HEK293T (cell line): ENCODE measurements around the gene SNAI1.

ENCODE experiments used
- CTCF ChIA-PET: fragments of 350-600 bp; formaldehyde crosslinking; extraction: SDS; loops from one replicate; lab custom pipeline; 2021; ENCODE audit warnings: antibody characterized with exemption, inconsistent platforms; lab: Yijun Ruan, JAX
- POLR2A ChIA-PET: fragments of 350-600 bp; formaldehyde crosslinking; extraction: SDS; loops from one replicate; lab custom pipeline; 2020; ENCODE audit warnings: antibody characterized with exemption, inconsistent platforms; lab: Yijun Ruan, JAX
- DNase-seq: peaks from one replicate; pipeline ENCODE4 v3.0.0; 2012; ENCODE audit warnings: mixed read lengths; ENCODE audit errors: extremely low spot score
- ARNT ChIP-seq: fragments of 450-650 bp; IDR thresholded peaks from 2 replicates; pipeline ENCODE4 v1.6.1; 2017; ENCODE audit warnings: mild to moderate bottlenecking
- BHLHE40 ChIP-seq: fragments of 450-650 bp; IDR thresholded peaks from 2 replicates; pipeline ENCODE4 v1.6.1; 2016; ENCODE audit warnings: mild to moderate bottlenecking, moderate library complexity, borderline replicate concordance
- CTBP1 ChIP-seq: fragments of 450-650 bp; IDR thresholded peaks from 2 replicates; pipeline ENCODE4 v1.6.1; 2016; ENCODE audit warnings: borderline replicate concordance
- ELF4 ChIP-seq: fragments of 450-650 bp; IDR thresholded peaks from 2 replicates; pipeline ENCODE4 v1.6.1; 2017; ENCODE audit warnings: antibody characterized with exemption
- FOXA1 ChIP-seq: fragments of 450-650 bp; IDR thresholded peaks from 2 replicates; pipeline ENCODE4 v1.6.1; 2016; ENCODE audit warnings: mild to moderate bottlenecking
- FOXK2 ChIP-seq: fragments of 450-650 bp; IDR thresholded peaks from 2 replicates; pipeline ENCODE4 v1.6.1; 2016; ENCODE audit warnings: mild to moderate bottlenecking
- FOXM1 ChIP-seq: fragments of 450-650 bp; IDR thresholded peaks from 2 replicates; pipeline ENCODE4 v1.6.1; 2017; ENCODE audit warnings: mild to moderate bottlenecking, borderline replicate concordance
- HDGF ChIP-seq: fragments of 450-650 bp; IDR thresholded peaks from 2 replicates; pipeline ENCODE4 v1.6.1; 2017; ENCODE audit warnings: antibody characterized with exemption, borderline replicate concordance
- L3MBTL2 ChIP-seq: fragments of 450-650 bp; conservative IDR thresholded peaks from 2 replicates; pipeline ENCODE4 v1.6.1; 2016; ENCODE audit warnings: mild to moderate bottlenecking
- LEF1 ChIP-seq: fragments of 450-650 bp; IDR thresholded peaks from 2 replicates; pipeline ENCODE4 v1.6.1; 2017; ENCODE audit warnings: mild to moderate bottlenecking, borderline replicate concordance
- NFRKB ChIP-seq: fragments of 450-650 bp; IDR thresholded peaks from 2 replicates; pipeline ENCODE4 v1.6.1; 2016; ENCODE audit warnings: mild to moderate bottlenecking, moderate library complexity
- PKNOX1 ChIP-seq: fragments of 450-650 bp; IDR thresholded peaks from 2 replicates; pipeline ENCODE4 v1.6.1; 2016
- SP1 ChIP-seq: fragments of 450-650 bp; IDR thresholded peaks from 2 replicates; pipeline ENCODE4 v1.6.1; 2017
- SUZ12 ChIP-seq: fragments of 450-650 bp; IDR thresholded peaks from 2 replicates; pipeline ENCODE4 v1.6.1; 2016; ENCODE audit warnings: mild to moderate bottlenecking
- TARDBP ChIP-seq: fragments of 450-650 bp; IDR thresholded peaks from 2 replicates; pipeline ENCODE4 v1.6.1; 2016
- ZNF384 ChIP-seq: fragments of 450-650 bp; IDR thresholded peaks from 2 replicates; pipeline ENCODE4 v1.6.1; 2016

Gene SNAI1

GRCh38 chr20:49964964-49965780 is 17.6 kb upstream of the SNAI1 start:
- TF ChIP-seq HDGF (no peak), ARNT (no peak), LEF1 (no peak), PKNOX1 (peak; percentile 72)
- ChIA-PET POLR2A (no interaction called here), CTCF (interaction anchor here (0.9 to 1.6 kb wide), 7 partner anchors 9 to 151 kb away, joined by 3 to 5 read pairs (median 3); no protein-coding TSS in a partner anchor)
- peak; percentile 81 for DNase-seq

GRCh38 chr20:49965781-49966305 is 16.9 kb upstream of the SNAI1 start:
- CTCF ChIA-PET = interaction anchor here (1.0 to 1.3 kb wide), 3 partner anchors 8 to 13 kb away, joined by 3 to 5 read pairs (median 3); no protein-coding TSS in a partner anchor
- no peak for TF ChIP-seq FOXK2
- TF ChIP-seq BHLHE40 = no peak
- no peak for TF ChIP-seq FOXM1
- no peak for TF ChIP-seq ARNT
- no peak for TF ChIP-seq TARDBP
- TF ChIP-seq LEF1 = no peak
- POLR2A ChIA-PET = no interaction called here
- DNase-seq = no peak

DNA sequence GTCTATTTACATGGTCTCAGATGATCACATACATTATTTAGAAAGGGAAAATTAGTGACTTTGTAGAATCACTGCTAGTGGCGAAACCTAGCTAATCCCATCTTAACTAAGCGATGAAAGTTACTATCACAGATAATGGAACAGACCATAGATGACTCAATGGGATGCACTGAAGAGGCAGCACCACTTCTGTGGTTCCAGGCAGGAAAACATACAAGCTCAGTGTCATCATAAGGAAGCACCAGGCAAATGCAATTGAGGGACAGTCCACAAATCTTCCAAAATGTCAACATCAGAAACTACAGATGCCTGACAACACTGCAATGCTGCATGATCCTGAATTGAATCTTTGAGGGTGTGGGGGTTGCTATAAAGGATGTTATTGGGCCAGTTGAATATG is 15.9 kb upstream of the SNAI1 start:
- ChIA-PET POLR2A (interaction anchor here (0.6 kb wide), 1 partner anchor 189 kb away, joined by 3 read pairs; no protein-coding TSS in a partner anchor), CTCF (no interaction called here)
- DNase-seq = no peak
- TF ChIP-seq BHLHE40 = no peak
- TF ChIP-seq TARDBP = no peak
- TF ChIP-seq LEF1 = no peak
- TF ChIP-seq FOXA1 = no peak
- no peak for TF ChIP-seq L3MBTL2
- TF ChIP-seq FOXK2 = no peak
- TF ChIP-seq ELF4 = no peak
- TF ChIP-seq CTBP1 = no peak
- TF ChIP-seq ARNT = no peak
- TF ChIP-seq SUZ12 = no peak
- no peak for TF ChIP-seq HDGF
- no peak for TF ChIP-seq NFRKB
- TF ChIP-seq PKNOX1 = no peak
- TF ChIP-seq SP1 = no peak
- no peak for TF ChIP-seq ZNF384
- no peak for TF ChIP-seq FOXM1

DNA sequence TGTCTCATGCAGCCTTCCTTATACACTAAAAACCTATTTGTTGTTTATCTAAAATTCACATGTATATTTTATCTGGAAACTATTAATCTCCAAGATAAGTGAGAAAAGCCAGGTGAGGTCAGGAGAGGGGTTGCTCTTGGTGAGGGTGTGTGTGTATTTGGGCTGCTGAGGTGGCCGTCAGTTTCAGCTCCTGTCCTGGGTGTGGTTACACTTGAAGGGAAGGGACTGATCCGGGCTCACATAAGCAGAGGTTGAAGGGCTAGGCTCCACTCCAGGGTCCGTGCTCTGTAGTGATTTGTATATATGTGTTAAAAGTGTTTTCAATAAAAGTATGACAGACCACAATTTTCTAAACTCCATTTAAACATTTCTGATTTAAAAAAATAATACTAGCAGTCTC is 13.5 kb upstream of the SNAI1 start:
- no peak for DNase-seq
- ChIA-PET POLR2A (no interaction called here), CTCF (no interaction called here)
- no peak for TF ChIP-seq FOXA1
- no peak for TF ChIP-seq ARNT
- TF ChIP-seq ZNF384 = no peak
- TF ChIP-seq BHLHE40 = no peak
- TF ChIP-seq LEF1 = no peak
- TF ChIP-seq ELF4 = no peak
- TF ChIP-seq SUZ12 = no peak
- no peak for TF ChIP-seq SP1
- TF ChIP-seq FOXM1 = no peak
- TF ChIP-seq NFRKB = no peak
- TF ChIP-seq FOXK2 = no peak

GRCh38 chr20:49969946-49970345 is 12.8 kb upstream of the SNAI1 start:
- ChIA-PET POLR2A (no interaction called here), CTCF (interaction anchor here (0.6 kb wide), 1 partner anchor 9 kb away, joined by 4 read pairs; no protein-coding TSS in a partner anchor)
- DNase-seq = no peak
- TF ChIP-seq LEF1 (no peak), SUZ12 (no peak), HDGF (no peak), TARDBP (no peak), ZNF384 (no peak), CTBP1 (no peak), L3MBTL2 (no peak)

DNA sequence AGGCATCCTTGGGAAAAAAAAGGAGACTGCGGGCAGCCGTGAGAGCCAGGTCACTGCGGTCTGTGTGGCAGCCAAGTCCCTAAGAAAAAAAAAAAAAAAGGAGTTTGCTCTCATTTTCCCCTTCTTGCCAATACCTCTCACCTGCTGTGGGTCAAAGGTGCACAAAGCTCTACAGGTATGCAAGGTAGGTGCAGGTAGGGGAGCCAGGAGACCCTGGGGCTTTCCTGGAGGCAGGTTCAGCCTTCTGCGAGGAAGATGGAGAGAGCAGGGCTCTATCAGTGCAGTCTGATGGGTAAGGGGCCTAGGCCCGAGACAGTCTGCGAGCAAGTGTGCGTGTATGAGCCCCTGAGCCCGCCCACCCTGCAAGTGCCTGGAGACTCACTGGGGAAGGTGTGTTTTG is 12.3 kb upstream of the SNAI1 start:
- no peak for DNase-seq
- POLR2A ChIA-PET = no interaction called here
- CTCF ChIA-PET = no interaction called here

GRCh38 chr20:49973981-49974380 is 8.8 kb upstream of the SNAI1 start:
- ChIA-PET CTCF (interaction anchor here (1.2 kb wide), 1 partner anchor 9 kb away, joined by 3 read pairs; no protein-coding TSS in a partner anchor), POLR2A (no interaction called here)
- no peak for DNase-seq
- no peak for TF ChIP-seq L3MBTL2

More for the DNA sequence above, 12.3 kb upstream of the SNAI1 start:
- TF ChIP-seq TARDBP (no peak), CTBP1 (no peak), ARNT (no peak), FOXM1 (no peak), SUZ12 (no peak)
